ENCODE data around the gene TTC3. TPM values are rescaled to one million over a fixed set of nuclear protein-coding genes. Genes with fewer than 3 reads are reported as not detected.

The TTC3 gene
- total and polyA plus RNA-seq, 2 of the 13 experiments (the other 11 are each of a cell fraction or from before 2014, with no cell fraction given): 55.7 to 108 TPM

DNA sequence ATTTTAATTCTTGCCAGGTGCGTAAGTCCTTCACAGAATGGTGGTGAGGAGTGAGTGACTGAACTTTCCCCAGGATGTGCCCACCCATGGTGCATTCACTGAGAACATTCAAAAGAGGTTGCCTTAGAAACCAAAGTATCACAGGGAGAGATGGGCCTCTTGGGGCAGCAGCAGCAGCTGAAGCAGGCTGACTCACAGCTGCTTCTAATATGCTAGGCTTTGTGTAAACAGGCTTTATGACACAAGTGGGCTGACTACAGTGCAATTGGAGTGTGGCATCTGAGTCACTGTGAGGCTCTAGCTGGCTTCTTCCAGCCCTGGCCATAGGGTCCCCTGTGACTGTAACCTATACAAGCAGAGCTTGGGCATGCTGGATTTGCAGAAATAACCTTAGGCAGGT lies 12.8 kb upstream of the TTC3 start (continued):
- TF ChIP-seq, protein P1, sequence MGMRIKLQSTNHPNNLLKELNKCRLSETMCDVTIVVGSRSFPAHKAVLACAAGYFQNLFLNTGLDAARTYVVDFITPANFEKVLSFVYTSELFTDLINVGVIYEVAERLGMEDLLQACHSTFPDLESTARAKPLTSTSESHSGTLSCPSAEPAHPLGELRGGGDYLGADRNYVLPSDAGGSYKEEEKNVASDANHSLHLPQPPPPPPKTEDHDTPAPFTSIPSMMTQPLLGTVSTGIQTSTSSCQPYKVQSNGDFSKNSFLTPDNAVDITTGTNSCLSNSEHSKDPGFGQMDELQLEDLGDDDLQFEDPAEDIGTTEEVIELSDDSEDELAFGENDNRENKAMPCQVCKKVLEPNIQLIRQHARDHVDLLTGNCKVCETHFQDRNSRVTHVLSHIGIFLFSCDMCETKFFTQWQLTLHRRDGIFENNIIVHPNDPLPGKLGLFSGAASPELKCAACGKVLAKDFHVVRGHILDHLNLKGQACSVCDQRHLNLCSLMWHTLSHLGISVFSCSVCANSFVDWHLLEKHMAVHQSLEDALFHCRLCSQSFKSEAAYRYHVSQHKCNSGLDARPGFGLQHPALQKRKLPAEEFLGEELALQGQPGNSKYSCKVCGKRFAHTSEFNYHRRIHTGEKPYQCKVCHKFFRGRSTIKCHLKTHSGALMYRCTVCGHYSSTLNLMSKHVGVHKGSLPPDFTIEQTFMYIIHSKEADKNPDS (CRISPR knock-in tag; IDR thresholded peaks at IDR 0.05): no peak
- TF ChIP-seq SUZ12 (IDR thresholded peaks at IDR 0.05; ENCODE audit: low read depth, low read length): no peak
- no peak for TF ChIP-seq NFE2 (CRISPR knock-in tag; IDR thresholded peaks at IDR 0.05)
- TF ChIP-seq ZNF121 (CRISPR knock-in tag; IDR thresholded peaks at IDR 0.05): no peak
- TF ChIP-seq HCFC1 (IDR thresholded peaks at IDR 0.05; ENCODE audit: low read depth, low read length): no peak
- TF ChIP-seq SP140L (CRISPR knock-in tag; IDR thresholded peaks at IDR 0.05; ENCODE audit: borderline replicate concordance): no peak
- TF ChIP-seq ELF1 (CRISPR knock-in tag; IDR thresholded peaks at IDR 0.05): no peak
- TF ChIP-seq PAWR (CRISPR knock-in tag; IDR thresholded peaks at IDR 0.05; ENCODE audit: borderline replicate concordance): no peak
- TF ChIP-seq ZNF777 (CRISPR knock-in tag; IDR thresholded peaks at IDR 0.05): no peak
- TF ChIP-seq SSRP1 (CRISPR knock-in tag; IDR thresholded peaks at IDR 0.05): no peak
- TF ChIP-seq KLF13 (CRISPR knock-in tag; IDR thresholded peaks at IDR 0.05): no peak
- peak; percentile 49; the same call in 1 of the 2 replicates for TF ChIP-seq RFX1 (IDR thresholded peaks at IDR 0.05)
- 0 out of 2 replicates have a peak, but pooled peaks have one; percentile 21 for TF ChIP-seq FOXJ3 (CRISPR knock-in tag; IDR thresholded peaks at IDR 0.05; ENCODE audit: borderline replicate concordance)
- TF ChIP-seq SAFB2 (CRISPR knock-in tag; IDR thresholded peaks at IDR 0.05; ENCODE audit: borderline replicate concordance, low read depth): no peak
- TF ChIP-seq, protein P2, sequence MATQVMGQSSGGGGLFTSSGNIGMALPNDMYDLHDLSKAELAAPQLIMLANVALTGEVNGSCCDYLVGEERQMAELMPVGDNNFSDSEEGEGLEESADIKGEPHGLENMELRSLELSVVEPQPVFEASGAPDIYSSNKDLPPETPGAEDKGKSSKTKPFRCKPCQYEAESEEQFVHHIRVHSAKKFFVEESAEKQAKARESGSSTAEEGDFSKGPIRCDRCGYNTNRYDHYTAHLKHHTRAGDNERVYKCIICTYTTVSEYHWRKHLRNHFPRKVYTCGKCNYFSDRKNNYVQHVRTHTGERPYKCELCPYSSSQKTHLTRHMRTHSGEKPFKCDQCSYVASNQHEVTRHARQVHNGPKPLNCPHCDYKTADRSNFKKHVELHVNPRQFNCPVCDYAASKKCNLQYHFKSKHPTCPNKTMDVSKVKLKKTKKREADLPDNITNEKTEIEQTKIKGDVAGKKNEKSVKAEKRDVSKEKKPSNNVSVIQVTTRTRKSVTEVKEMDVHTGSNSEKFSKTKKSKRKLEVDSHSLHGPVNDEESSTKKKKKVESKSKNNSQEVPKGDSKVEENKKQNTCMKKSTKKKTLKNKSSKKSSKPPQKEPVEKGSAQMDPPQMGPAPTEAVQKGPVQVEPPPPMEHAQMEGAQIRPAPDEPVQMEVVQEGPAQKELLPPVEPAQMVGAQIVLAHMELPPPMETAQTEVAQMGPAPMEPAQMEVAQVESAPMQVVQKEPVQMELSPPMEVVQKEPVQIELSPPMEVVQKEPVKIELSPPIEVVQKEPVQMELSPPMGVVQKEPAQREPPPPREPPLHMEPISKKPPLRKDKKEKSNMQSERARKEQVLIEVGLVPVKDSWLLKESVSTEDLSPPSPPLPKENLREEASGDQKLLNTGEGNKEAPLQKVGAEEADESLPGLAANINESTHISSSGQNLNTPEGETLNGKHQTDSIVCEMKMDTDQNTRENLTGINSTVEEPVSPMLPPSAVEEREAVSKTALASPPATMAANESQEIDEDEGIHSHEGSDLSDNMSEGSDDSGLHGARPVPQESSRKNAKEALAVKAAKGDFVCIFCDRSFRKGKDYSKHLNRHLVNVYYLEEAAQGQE (IDR thresholded peaks at IDR 0.05; ENCODE audit: borderline replicate concordance in 1 of 2, low read depth in 1 of 2, low read length in 2 of 2): no peak; a peak in 1 of 4 replicates
- no peak for TF ChIP-seq NFYB (CRISPR knock-in tag; IDR thresholded peaks at IDR 0.05)
- TF ChIP-seq BORCS8-MEF2B (CRISPR knock-in tag; IDR thresholded peaks at IDR 0.05): no peak
- no peak for TF ChIP-seq PCBP2 (optimal IDR thresholded peaks at IDR 0.05; ENCODE audit: low read depth, low read length, poor library complexity, severe bottlenecking)
- peak; percentile 40; the same call in 1 of the 2 replicates for TF ChIP-seq RAD21 (CRISPR knock-in tag; IDR thresholded peaks at IDR 0.05)
- no peak for TF ChIP-seq ZNF629 (CRISPR knock-in tag; conservative IDR thresholded peaks at IDR 0.05)
- TF ChIP-seq, protein P3, sequence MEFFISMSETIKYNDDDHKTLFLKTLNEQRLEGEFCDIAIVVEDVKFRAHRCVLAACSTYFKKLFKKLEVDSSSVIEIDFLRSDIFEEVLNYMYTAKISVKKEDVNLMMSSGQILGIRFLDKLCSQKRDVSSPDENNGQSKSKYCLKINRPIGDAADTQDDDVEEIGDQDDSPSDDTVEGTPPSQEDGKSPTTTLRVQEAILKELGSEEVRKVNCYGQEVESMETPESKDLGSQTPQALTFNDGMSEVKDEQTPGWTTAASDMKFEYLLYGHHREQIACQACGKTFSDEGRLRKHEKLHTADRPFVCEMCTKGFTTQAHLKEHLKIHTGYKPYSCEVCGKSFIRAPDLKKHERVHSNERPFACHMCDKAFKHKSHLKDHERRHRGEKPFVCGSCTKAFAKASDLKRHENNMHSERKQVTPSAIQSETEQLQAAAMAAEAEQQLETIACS (CRISPR knock-in tag; IDR thresholded peaks at IDR 0.05): no peak
- TF ChIP-seq, protein P4, sequence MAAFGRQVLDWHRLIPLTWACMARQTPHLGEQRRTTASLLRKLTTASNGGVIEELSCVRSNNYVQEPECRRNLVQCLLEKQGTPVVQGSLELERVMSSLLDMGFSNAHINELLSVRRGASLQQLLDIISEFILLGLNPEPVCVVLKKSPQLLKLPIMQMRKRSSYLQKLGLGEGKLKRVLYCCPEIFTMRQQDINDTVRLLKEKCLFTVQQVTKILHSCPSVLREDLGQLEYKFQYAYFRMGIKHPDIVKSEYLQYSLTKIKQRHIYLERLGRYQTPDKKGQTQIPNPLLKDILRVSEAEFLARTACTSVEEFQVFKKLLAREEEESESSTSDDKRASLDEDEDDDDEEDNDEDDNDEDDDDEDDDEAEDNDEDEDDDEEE (CRISPR knock-in tag; IDR thresholded peaks at IDR 0.05): no peak
- no peak for TF ChIP-seq LCORL (IDR thresholded peaks at IDR 0.05)
- no peak for TF ChIP-seq LCORL (CRISPR knock-in tag; IDR thresholded peaks at IDR 0.05)
- no peak for TF ChIP-seq TP53 (CRISPR knock-in tag; conservative IDR thresholded peaks at IDR 0.05)
- TF ChIP-seq, protein P5, sequence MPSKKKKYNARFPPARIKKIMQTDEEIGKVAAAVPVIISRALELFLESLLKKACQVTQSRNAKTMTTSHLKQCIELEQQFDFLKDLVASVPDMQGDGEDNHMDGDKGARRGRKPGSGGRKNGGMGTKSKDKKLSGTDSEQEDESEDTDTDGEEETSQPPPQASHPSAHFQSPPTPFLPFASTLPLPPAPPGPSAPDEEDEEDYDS (CRISPR knock-in tag; IDR thresholded peaks at IDR 0.05): peak; percentile 34; the same call in 1 of the 2 replicates

Data from HepG2 (cell line).